NB4 (cell line): ENCODE measurements around the gene PEF1.

ENCODE experiments used
- DNase-seq: peaks from one replicate; pipeline ENCODE4 v3.0.0; 2010; ENCODE audit warnings: low read depth
- H3K4me3 ChIP-seq: one replicate; pipeline ENCODE4 v1.5.1; 2011; ENCODE audit warnings: mild to moderate bottlenecking, low read depth, low read length, moderate library complexity
- MYC ChIP-seq: IDR thresholded peaks from 2 replicates; pipeline ENCODE4 v1.6.1; 2011; ENCODE audit warnings: low read depth, low read length
- POLR2A ChIP-seq: IDR thresholded peaks from 2 replicates; pipeline ENCODE4 v1.6.1; 2011; ENCODE audit warnings: mild to moderate bottlenecking; ENCODE audit not compliant: insufficient read length; ENCODE audit errors: extremely low read depth
- TF ChIP-seq, protein P1 (sequence below): IDR thresholded peaks from 2 replicates; pipeline ENCODE4 v1.6.1; 2011; ENCODE audit warnings: low read depth, low read length
- TF ChIP-seq, protein P2 (sequence below): IDR thresholded peaks from one replicate; pipeline ENCODE4 v1.5.1; 2012; ENCODE audit warnings: low read depth, low read length

The PEF1 gene

DNA sequence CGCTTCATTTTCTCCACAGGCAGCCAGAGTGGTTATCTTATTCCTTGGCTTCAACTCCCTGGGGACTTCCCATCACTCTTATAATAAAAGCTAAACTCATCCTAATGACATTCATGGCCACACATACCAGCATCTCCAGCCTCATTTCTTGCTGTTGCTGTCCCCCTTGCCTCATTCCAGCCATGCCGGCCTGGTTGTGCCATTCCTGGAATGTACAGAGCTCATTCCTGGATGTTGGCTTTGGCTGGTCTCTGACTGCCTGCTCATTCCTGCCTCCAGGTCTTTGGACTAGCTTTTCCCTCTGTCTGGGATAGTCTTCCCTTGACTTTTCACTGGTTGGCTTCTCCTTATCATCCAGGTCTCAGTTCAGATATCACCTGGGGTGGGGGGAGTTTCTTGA, 2.4 kb upstream of the PEF1 start:
- no peak for DNase-seq
- H3K4me3 ChIP-seq: no peak overlapping the region
- TF ChIP-seq, protein P1, sequence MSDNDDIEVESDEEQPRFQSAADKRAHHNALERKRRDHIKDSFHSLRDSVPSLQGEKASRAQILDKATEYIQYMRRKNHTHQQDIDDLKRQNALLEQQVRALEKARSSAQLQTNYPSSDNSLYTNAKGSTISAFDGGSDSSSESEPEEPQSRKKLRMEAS: no peak
- TF ChIP-seq, protein P2, sequence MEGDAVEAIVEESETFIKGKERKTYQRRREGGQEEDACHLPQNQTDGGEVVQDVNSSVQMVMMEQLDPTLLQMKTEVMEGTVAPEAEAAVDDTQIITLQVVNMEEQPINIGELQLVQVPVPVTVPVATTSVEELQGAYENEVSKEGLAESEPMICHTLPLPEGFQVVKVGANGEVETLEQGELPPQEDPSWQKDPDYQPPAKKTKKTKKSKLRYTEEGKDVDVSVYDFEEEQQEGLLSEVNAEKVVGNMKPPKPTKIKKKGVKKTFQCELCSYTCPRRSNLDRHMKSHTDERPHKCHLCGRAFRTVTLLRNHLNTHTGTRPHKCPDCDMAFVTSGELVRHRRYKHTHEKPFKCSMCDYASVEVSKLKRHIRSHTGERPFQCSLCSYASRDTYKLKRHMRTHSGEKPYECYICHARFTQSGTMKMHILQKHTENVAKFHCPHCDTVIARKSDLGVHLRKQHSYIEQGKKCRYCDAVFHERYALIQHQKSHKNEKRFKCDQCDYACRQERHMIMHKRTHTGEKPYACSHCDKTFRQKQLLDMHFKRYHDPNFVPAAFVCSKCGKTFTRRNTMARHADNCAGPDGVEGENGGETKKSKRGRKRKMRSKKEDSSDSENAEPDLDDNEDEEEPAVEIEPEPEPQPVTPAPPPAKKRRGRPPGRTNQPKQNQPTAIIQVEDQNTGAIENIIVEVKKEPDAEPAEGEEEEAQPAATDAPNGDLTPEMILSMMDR: no peak

DNA sequence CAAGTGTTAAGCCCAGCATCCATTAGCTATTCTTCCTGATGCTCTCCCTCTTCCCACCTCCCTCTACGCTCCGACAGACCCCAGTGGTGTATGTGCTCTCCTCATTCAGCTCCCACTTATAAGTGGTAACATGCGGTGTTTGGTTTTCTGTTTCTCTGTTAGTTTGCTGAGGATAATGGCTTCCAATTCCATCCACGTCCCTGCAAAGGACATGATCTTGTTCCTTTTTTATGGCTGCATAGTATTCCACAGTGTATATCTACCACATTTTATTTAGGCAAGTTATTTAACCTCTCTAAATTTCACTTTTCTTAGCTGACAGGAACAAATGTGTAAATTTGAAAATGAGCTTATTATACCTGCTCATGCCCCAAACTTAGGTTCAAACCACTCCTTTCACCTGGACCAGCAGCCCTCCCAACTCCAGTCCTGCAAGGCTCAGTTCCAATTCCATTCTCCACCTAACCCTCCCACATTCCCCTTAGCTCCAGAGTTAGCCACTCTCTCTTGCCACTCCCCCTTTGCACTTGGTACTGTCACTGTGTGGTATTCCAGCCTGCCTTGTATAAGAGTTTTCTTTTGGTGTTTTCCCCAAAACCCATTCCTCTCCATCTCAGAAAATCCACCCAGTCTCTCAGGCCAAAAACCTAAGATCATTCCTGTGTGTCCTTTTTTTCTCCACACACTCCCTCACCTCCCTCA, 1.7 kb upstream of the PEF1 start:
- no peak overlapping the region for H3K4me3 ChIP-seq
- no peak for DNase-seq
- TF ChIP-seq POLR2A (no peak), MYC (no peak)
- TF ChIP-seq, protein P2: no peak

DNA sequence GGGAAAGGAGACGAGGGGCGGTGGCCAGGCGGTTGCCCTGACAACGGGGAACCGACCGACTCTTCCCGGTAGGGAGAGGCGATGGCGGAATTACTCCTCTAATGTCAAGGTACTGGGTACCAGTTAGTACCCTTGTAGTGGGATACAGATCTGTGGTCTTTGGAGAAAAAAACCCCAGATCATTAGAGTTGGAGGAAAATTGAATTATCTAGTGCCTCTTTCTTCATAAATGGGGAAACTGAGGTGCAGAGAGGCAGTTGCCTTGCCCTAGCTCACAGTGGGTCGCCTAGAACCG, 545 bp upstream of the PEF1 start:
- TF ChIP-seq POLR2A (no peak), MYC (no peak)
- TF ChIP-seq, protein P1: no peak; the same call in 1 of the 2 replicates
- TF ChIP-seq, protein P2: no peak
- peak overlapping the region; percentile 97 for H3K4me3 ChIP-seq
- DNase-seq: no peak

DNA sequence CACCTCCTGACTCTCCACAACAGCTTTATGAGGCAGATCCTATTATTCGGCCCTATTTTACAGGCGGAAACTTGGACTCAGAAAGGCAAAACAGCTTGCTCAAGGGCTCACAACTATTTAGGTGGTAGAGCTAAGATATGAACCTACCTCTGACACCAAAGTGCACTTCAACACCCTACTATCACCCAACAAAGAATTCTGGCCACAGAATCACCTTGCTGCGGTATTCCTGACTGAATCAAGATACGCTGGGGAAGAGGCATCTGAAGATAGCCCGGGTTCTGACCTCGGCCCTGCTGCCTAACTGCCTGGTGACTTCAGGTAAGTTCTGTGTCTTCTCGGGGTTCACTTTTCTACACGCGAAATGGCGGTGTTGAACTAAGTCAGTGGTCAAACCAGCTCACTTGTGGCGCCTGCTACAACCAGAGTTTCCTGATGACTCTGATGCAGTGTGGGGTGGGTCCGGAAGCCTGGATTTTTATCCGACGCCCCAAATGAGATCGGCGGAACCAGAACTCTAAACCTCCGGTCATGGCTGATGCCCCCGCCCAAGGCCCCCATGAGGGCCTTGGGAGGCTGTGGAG, 608 bp downstream of the PEF1 start:
- peak overlapping the region; percentile 97 for H3K4me3 ChIP-seq
- DNase-seq: no peak
- TF ChIP-seq, protein P2: no peak
- TF ChIP-seq MYC (no peak), POLR2A (no peak)
- TF ChIP-seq, protein P1: no peak

DNA sequence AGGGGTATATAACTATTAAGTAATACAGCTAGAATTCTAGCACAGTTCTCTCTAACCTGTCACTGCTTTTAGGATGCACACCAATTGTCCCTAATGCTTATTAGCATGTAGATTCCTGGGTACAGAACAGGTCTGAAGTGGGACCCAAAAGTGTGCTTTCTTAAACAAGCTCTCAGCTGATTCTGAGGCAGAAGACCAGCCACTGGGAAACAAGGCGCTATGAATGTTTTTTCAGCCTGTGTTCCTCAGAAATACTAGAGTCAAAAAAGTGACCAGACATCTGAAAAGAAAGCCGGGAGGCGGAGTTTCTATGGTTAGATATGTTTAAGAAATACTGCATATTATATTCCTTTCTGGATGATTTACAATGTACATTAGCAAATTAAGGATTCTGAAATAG, 1.8 kb downstream of the PEF1 start:
- TF ChIP-seq, protein P2: no peak
- TF ChIP-seq, protein P1: no peak
- TF ChIP-seq POLR2A (no peak), MYC (no peak)
- DNase-seq: no peak
- no peak overlapping the region for H3K4me3 ChIP-seq

DNA sequence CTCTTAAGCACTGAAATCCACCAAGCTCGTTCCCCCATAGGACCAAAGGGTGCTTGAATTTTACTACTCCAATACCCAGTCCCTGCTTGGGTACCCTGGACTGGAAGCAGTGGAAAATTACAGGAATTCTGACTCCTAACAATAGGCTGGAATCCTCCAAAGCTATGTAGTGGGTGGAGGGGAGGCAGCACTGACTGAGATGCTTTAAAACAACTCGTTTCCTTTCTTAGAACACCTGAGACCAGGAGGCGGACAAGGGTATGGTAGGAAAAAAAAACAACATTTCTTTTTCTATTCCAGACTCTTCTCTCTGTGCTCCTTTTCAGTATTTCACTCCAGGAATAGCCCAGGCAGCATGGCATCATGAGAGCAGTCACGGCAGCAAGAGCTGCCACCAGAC, 2.3 kb downstream of the PEF1 start:
- TF ChIP-seq, protein P2: no peak
- TF ChIP-seq MYC (no peak), POLR2A (no peak)
- TF ChIP-seq, protein P1: no peak
- no peak for DNase-seq
- no peak overlapping the region for H3K4me3 ChIP-seq
